Measurements from ENCODE around the gene PLET1.

Gene PLET1, protein sequence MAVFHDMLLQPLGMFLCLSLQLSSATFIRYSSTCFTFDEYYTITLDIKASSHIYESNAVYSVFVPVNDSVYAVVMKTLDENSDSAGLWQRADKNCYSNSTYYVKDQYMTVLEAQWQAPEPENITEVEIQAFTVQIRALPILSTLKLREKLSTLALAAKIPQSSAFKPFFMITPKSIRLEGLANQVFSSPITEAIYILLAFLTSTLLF

DNA sequence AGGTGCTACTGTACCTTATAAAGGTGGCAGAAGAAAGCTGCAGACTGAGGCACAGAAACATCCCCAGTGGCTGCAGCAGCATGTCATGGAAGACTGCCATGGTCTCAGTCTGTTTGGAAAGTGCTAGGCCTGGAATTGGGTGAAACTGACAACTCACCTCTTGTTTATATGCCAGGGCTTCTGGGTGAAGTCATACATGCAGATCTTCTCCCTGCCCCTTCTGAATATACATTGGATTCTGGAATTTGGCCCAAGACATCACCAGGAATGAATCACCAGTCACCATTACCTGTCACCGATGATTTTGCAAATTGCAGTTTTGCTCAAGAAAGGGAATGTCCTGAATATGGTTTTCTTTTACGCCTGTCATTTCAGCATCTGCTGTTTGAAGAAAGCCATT lies at the start of gene PLET1:
TSS of gene PLET1 (minus strand) at position 371 of the 400 bp plus-strand sequence. CDS start at position 100, 271 bp downstream.
- DNase-seq (ENCODE audit: extremely low read depth, insufficient read length), result no peak
- TF ChIP-seq, protein P1, sequence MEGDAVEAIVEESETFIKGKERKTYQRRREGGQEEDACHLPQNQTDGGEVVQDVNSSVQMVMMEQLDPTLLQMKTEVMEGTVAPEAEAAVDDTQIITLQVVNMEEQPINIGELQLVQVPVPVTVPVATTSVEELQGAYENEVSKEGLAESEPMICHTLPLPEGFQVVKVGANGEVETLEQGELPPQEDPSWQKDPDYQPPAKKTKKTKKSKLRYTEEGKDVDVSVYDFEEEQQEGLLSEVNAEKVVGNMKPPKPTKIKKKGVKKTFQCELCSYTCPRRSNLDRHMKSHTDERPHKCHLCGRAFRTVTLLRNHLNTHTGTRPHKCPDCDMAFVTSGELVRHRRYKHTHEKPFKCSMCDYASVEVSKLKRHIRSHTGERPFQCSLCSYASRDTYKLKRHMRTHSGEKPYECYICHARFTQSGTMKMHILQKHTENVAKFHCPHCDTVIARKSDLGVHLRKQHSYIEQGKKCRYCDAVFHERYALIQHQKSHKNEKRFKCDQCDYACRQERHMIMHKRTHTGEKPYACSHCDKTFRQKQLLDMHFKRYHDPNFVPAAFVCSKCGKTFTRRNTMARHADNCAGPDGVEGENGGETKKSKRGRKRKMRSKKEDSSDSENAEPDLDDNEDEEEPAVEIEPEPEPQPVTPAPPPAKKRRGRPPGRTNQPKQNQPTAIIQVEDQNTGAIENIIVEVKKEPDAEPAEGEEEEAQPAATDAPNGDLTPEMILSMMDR (IDR thresholded peaks at IDR 0.05; ENCODE audit: insufficient read depth, low read length, poor library complexity, severe bottlenecking), result no peak
- Histone ChIP-seq H3K27me3 (replicated peaks; ENCODE audit: control insufficient read depth, insufficient read depth, low read length) (no peaks in the 10 kb centered on the region), H3K36me3 (ENCODE audit: control insufficient read depth, insufficient read depth, low read length) (no peaks in the 10 kb centered on the region), H3K4me3 (replicated peaks; ENCODE audit: low read depth, low read length) (no peak within 1 kb of the TSS)

DNA sequence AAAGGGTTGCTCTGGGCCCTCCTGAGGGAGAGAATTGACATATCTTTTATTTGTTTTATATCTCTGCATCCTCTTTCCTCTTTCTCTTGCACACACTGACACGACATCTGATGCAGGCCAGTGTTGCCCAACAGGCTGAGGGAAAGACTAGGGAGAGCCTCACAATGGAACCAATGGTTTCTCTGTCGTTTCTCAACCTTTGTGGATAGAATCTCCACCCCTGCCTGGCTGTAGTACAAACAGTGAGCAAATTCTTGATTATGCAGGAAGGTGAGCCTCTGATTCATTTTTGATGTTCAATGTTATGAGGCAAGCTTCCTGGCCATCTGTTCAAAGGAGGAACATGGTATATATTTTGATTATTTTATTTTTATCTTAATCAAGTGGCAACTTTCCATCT lies 49.8 kb upstream of the PLET1 start:
- H3K4me3 ChIP-seq (replicated peaks; ENCODE audit: low read depth, low read length), result no peak overlapping the region
- no peaks in the 10 kb centered on the region for H3K36me3 ChIP-seq (ENCODE audit: control insufficient read depth, insufficient read depth, low read length)
- H3K27me3 ChIP-seq (replicated peaks; ENCODE audit: control insufficient read depth, insufficient read depth, low read length), result no peaks in the 10 kb centered on the region; the same call in 1 of the 2 replicates
- TF ChIP-seq, protein P1 (IDR thresholded peaks at IDR 0.05; ENCODE audit: insufficient read depth, low read length, poor library complexity, severe bottlenecking), result no peak
- DNase-seq (ENCODE audit: extremely low read depth, insufficient read length), result no peak

DNA sequence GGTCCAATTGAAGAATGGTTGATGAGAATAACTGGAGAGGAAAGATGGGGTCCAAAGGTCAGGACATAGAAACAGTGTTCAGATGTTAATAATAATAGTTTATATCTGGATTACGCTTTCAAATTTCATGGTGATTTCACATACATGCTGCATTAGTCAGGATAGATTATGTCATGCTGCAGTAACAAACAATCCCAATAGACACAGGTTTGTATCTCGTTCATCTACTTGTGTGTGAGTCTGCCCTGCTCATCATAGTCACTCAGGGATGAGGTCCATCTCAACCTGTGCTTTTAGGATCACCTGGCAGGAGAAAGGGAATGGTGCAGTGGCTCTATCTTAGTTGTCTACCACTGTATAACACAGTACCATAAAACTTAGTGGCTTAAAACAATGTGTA lies 48.0 kb upstream of the PLET1 start:
- TF ChIP-seq, protein P1 (IDR thresholded peaks at IDR 0.05; ENCODE audit: insufficient read depth, low read length, poor library complexity, severe bottlenecking), result no peak
- Histone ChIP-seq H3K27me3 (replicated peaks; ENCODE audit: control insufficient read depth, insufficient read depth, low read length) (no peaks in the 10 kb centered on the region; the same call in 1 of the 2 replicates), H3K36me3 (ENCODE audit: control insufficient read depth, insufficient read depth, low read length) (no peaks in the 10 kb centered on the region), H3K4me3 (replicated peaks; ENCODE audit: low read depth, low read length) (no peak overlapping the region)
- no peak for DNase-seq (ENCODE audit: extremely low read depth, insufficient read length)

DNA sequence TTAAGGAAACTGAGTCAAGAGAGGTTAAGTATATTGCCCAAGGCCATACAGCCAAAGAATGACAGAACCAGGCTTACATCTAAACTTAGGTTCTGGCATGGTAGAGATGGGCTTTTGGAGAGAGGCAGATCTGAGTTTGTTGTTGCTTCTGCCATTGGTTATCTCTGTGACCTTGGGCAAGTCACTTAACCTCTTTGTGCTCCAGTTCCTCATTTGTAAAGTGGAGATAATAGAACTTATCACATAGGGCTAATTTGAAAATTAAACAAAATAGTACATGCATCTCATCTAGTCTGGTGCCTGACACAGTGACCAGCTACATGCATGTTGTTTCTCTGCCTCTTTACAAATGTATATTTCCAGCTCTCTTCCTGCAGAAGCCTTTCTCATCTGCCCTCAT lies 47.0 kb upstream of the PLET1 start:
- H3K4me3 ChIP-seq (replicated peaks; ENCODE audit: low read depth, low read length), result no peak overlapping the region
- DNase-seq (ENCODE audit: extremely low read depth, insufficient read length), result no peak
- H3K27me3 ChIP-seq (replicated peaks; ENCODE audit: control insufficient read depth, insufficient read depth, low read length), result no peaks in the 10 kb centered on the region; the same call in 1 of the 2 replicates
- TF ChIP-seq, protein P1 (IDR thresholded peaks at IDR 0.05; ENCODE audit: insufficient read depth, low read length, poor library complexity, severe bottlenecking), result no peak
- H3K36me3 ChIP-seq (ENCODE audit: control insufficient read depth, insufficient read depth, low read length), result no peaks in the 10 kb centered on the region

DNA sequence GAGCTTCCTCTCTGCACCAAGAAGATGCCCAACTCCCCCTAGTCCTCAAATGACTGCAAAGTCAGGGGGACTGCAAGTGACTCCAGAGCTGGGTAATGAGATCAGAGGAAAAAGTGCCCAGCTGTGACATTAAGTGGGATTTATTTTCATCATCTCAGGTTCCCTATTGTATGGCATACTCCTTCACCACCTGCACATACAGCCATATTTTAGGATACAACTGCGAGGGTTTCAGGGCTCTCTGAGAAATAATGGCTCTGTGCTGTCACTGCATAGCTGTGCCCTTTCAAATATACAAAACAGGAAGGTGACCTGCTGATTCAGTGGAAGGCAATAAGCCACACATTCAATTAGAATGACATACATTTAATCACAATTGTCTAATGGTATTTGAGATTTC lies 45.6 kb upstream of the PLET1 start:
- Histone ChIP-seq H3K4me3 (replicated peaks; ENCODE audit: low read depth, low read length) (no peak overlapping the region), H3K36me3 (ENCODE audit: control insufficient read depth, insufficient read depth, low read length) (no peaks in the 10 kb centered on the region), H3K27me3 (replicated peaks; ENCODE audit: control insufficient read depth, insufficient read depth, low read length) (no peaks in the 10 kb centered on the region; the same call in 1 of the 2 replicates)
- no peak for DNase-seq (ENCODE audit: extremely low read depth, insufficient read length)
- TF ChIP-seq, protein P1 (IDR thresholded peaks at IDR 0.05; ENCODE audit: insufficient read depth, low read length, poor library complexity, severe bottlenecking), result no peak

DNA sequence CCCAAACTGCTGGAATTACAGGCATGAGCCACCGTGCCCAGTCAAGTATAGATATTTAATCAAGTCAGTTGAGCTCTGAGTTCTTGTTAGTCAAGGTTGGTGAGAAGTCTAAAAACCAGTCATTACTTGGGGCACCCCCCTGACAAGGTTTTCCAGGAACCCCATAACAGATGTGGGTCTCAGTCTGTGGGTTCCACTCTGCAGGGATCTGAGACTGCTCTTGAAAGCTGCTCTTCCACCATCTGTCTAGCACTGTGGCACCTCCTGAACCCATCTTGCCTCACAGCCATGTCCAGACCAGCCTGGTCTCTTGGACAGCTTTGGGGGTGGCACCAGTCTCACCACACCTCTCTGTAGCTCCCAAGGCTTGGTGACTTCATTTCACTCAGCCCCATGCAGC lies 44.3 kb upstream of the PLET1 start:
- H3K36me3 ChIP-seq (ENCODE audit: control insufficient read depth, insufficient read depth, low read length), result no peaks in the 10 kb centered on the region
- TF ChIP-seq, protein P1 (IDR thresholded peaks at IDR 0.05; ENCODE audit: insufficient read depth, low read length, poor library complexity, severe bottlenecking), result no peak
- DNase-seq (ENCODE audit: extremely low read depth, insufficient read length), result no peak
- no peaks in the 10 kb centered on the region for H3K27me3 ChIP-seq (replicated peaks; ENCODE audit: control insufficient read depth, insufficient read depth, low read length)
- H3K4me3 ChIP-seq (replicated peaks; ENCODE audit: low read depth, low read length), result no peak overlapping the region
